Psoas muscle (tissue), 8 donors: ENCODE results near the gene MRPS25. TPM values are rescaled to one million over a fixed set of nuclear protein-coding genes. Genes with fewer than 3 reads are reported as not detected.

Experiments
- ATAC-seq, 4 donors: fragments of 200-7000 bp; cut with Tn5 transposase; one replicate each; pipeline ENCODE4 v1.9.1; 2020; ENCODE audit warnings: moderate library complexity in 3 of 4, mild to moderate bottlenecking in 2 of 4
- DNase-seq, 2 donors: peaks; one replicate each; pipeline ENCODE4 v3.0.0-alpha.2; 2020
- H3K27ac ChIP-seq: fragments of 200-600 bp; one replicate; pipeline ENCODE4 v1.8.0; 2022
- H3K27me3 ChIP-seq, 3 donors: fragments of 200-600 bp in 1 of 3; one replicate each; pipeline versions ENCODE4 v1.6.1 to v1.8.0; 2013 to 2022; ENCODE audit warnings: low read length in 2 of 3, mild to moderate bottlenecking in 2 of 3, moderate library complexity in 1 of 3; ENCODE audit not compliant: insufficient read depth in 3 of 3
- H3K36me3 ChIP-seq, 2 donors: fragments of 200-600 bp in 1 of 2; one replicate each; pipeline versions ENCODE4 v1.6.1 to v1.8.0; 2013 to 2022; ENCODE audit warnings: low read depth in 1 of 2, mild to moderate bottlenecking in 1 of 2, moderate library complexity in 1 of 2; ENCODE audit not compliant: insufficient read depth in 1 of 2
- H3K4me1 ChIP-seq: fragments of 200-600 bp; one replicate; pipeline ENCODE4 v1.8.0; 2022
- H3K4me3 ChIP-seq: fragments of 200-600 bp; one replicate; pipeline ENCODE4 v1.8.0; 2022; ENCODE audit warnings: mild to moderate bottlenecking
- H3K9me3 ChIP-seq: fragments of 200-600 bp; one replicate; pipeline ENCODE4 v1.8.0; 2022
- WGBS, 3 donors: extraction: QIAGEN DNeasy Blood & Tissue Kit; methylation state at CpG; one replicate each; pipeline versions ENCODE4 v1.1.6 to v1.1.7; 2013; 5-methylcytosine and 5-hydroxymethylcytosine counted together
- intact Hi-C, 2 donors: fragments of 100-400 bp; cut with DNase I; formaldehyde crosslinking; loops; one replicate each; pipeline versions ENCODE4 v1.11.0 to v1.14.2; 2022
- polyA plus RNA-seq, 3 donors: library from polyadenylated mRNA; stranded (reverse); fragments of 200-250 nt; gene quantifications; one replicate each; pipeline ENCODE4 v1.2.3, GENCODE V29; 2013
- total RNA-seq, 4 donors: library from RNA; stranded (reverse); fragmentation: NEBNext Ultra II Directional in 2 of 4; extraction: Animal tissue kit (Norgen Biotek cat#: 25700) in 2 of 4; gene quantifications; one replicate each; pipeline versions ENCODE4 v1.2.1 to v1.2.4, GENCODE V29; 2021 to 2023
- TF ChIP-seq, protein P1 (sequence below): fragments of 200-600 bp; IDR thresholded peaks from one replicate; pipeline ENCODE4 v1.8.0; 2022; ENCODE audit warnings: antibody characterized with exemption
- donor health status: healthy with polysubstance abuse.
- donor health status: DM: no; HTN: no; CAD: no; lungs with moderate emphysema.
- donor health status: Bipolar disorder and iron deficiency.
- donor health status: healthy.
- donor health status: DM: yes; HTN: yes; CAD: no.
- donor health status: DM: no; HTN: no; CAD: no.
- donor health status: DM: no; HTN: no; CAD: no.
- donor health status: DM: yes; HTN: yes; CAD: no.

MRPS25 gene
- total and polyA plus RNA-seq, 7 donors, result 60.6 to 145 (median 74.2) TPM

DNA sequence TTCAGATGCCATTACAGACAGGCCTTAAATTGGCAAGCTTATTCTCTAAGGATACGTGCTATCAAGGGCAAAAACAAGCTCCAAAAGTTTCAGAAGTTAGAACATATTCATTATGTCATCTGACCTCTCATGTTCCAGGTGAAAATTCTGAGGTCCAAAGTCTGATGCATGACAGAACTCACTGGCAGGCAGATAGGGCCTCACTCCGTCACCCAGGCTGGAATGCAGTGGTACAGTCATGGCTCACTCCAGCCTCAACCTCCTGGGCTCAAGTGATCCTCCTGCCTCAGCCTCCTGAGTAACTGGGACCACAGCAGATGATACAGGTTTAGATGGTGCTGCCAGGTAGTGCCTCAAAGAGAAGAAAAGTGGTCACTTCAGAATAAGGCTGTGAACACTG lies 15.5 kb downstream of the MRPS25 start:
- peaks cover 30 to 88% of the 10 kb centered on the region in 2 donors for H3K36me3 ChIP-seq
- no peak overlapping the region for H3K4me3 ChIP-seq
- TF ChIP-seq, protein P1, sequence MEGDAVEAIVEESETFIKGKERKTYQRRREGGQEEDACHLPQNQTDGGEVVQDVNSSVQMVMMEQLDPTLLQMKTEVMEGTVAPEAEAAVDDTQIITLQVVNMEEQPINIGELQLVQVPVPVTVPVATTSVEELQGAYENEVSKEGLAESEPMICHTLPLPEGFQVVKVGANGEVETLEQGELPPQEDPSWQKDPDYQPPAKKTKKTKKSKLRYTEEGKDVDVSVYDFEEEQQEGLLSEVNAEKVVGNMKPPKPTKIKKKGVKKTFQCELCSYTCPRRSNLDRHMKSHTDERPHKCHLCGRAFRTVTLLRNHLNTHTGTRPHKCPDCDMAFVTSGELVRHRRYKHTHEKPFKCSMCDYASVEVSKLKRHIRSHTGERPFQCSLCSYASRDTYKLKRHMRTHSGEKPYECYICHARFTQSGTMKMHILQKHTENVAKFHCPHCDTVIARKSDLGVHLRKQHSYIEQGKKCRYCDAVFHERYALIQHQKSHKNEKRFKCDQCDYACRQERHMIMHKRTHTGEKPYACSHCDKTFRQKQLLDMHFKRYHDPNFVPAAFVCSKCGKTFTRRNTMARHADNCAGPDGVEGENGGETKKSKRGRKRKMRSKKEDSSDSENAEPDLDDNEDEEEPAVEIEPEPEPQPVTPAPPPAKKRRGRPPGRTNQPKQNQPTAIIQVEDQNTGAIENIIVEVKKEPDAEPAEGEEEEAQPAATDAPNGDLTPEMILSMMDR, result no peak
- H3K9me3 ChIP-seq, result no peaks in the 10 kb centered on the region
- DNase-seq (no peak), ATAC-seq (no peak)
- H3K27ac ChIP-seq, result no peak overlapping the region
- no peaks in the 10 kb centered on the region for H3K27me3 ChIP-seq
- intact Hi-C loops, result no loop called here
- WGBS, 3 donors, result 69 to 93% (median 71%) methylated on average over 2 of the region's 2 CpGs
- no peaks in the 10 kb centered on the region for H3K4me1 ChIP-seq

DNA sequence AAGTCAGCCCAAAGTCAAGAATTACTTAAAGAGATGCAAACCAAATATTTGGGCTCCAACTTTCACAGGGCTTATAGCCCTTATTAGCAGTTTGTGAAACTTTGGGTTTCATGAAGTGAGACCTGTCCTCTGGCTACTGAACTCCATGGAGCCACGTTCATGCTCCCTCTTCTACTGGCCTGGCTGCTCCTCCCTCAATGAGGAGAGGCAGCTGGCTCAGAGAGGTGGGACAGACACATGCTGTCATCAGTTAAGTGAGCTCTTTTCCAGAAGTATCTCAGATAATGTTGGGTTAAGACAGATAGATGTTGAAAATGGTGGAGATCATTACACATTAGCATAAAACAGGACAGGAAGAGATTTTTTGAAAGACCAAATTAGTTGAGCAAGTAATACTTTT lies 19.4 kb downstream of the MRPS25 start:
- no peak overlapping the region for H3K27ac ChIP-seq
- intact Hi-C loops, result no loop called here
- H3K4me3 ChIP-seq, result no peak overlapping the region
- peaks cover 27 to 99% of the 10 kb centered on the region in 2 donors for H3K36me3 ChIP-seq
- ATAC-seq (no peak), DNase-seq (no peak)
- no peaks in the 10 kb centered on the region for H3K9me3 ChIP-seq
- WGBS, 3 donors, result 58 to 76% (median 58%) methylated on average over 1 of the region's 1 CpG
- no peaks in the 10 kb centered on the region for H3K27me3 ChIP-seq
- H3K4me1 ChIP-seq, result no peaks in the 10 kb centered on the region
- TF ChIP-seq, protein P1, result no peak

DNA sequence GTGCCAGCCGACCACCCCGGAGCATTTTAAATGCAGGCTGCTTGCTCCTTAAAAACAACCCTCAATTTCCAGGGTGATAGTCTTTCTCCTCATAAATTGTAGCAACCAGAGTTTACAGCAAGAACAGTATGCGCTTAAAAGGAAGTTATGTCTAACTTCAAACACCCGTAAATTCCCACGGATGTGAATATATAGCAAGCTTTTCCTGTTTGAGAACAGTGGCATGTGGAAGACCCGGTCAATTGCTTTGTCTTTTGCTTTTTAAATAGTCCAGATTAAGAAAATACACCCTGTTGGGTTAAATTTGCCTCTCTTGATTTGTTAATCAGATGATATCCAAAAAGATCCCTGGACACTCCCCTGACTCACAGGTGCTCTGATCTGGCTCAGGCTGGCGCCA lies 20.8 kb downstream of the MRPS25 start:
- Histone ChIP-seq H3K27ac (no peak overlapping the region), H3K9me3 (no peaks in the 10 kb centered on the region), H3K36me3 (peaks cover 24 to 100% of the 10 kb centered on the region in 2 donors), H3K27me3 (no peaks in the 10 kb centered on the region), H3K4me1 (no peaks in the 10 kb centered on the region), H3K4me3 (no peak overlapping the region)
- DNase-seq (no peak), ATAC-seq (no peak)
- TF ChIP-seq, protein P1, result no peak
- intact Hi-C loops, result no loop called here
- 79 to 83% (median 82%) methylated on average over 7 of the region's 7 CpGs for WGBS, 3 donors

DNA sequence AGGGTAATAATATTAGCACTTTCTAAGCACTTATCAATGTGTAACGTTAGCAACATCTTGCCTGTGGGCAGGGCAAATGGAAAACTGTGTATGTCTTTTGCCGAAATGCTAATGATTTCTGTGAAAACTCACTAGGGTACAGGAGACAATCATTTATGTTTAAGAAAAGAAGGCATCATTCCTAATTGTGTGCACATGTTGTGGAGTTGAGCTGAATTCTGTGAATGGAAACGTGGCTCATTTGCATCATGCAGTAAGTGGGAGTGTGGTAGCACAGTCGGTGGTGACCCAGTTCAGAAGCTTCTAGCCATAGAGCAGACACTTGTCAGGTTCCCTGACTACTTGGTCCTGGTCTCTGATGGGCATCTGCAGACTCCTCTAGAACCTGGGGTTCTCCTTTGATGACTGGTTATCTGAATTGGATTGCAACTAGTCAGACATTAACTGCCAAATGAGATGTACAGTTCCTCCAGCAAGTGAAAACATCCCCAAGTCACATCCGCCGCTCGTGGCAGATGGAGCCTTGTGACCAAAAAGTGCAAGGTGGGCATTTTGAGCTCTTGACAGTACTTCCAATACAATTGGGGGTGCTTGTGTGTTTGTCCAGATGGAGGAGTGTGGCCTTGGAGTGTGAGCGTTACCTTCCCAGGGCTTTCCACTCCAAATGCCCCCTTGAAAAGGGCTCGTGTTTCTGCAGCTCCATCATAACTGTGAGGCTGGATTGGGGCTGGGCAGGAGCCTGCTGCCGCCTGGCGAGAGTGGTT lies 21.5 kb downstream of the MRPS25 start:
- Histone ChIP-seq H3K27me3 (no peaks in the 10 kb centered on the region), H3K9me3 (no peaks in the 10 kb centered on the region), H3K27ac (no peak overlapping the region), H3K4me3 (no peak overlapping the region), H3K36me3 (peaks cover 27 to 100% of the 10 kb centered on the region in 2 donors), H3K4me1 (no peaks in the 10 kb centered on the region)
- intact Hi-C loops, result no loop called here
- WGBS, 3 donors, result 78 to 83% (median 81%) methylated on average over 11 of the region's 11 CpGs
- DNase-seq, result no peak
- TF ChIP-seq, protein P1, result no peak
- ATAC-seq, result no peak

DNA sequence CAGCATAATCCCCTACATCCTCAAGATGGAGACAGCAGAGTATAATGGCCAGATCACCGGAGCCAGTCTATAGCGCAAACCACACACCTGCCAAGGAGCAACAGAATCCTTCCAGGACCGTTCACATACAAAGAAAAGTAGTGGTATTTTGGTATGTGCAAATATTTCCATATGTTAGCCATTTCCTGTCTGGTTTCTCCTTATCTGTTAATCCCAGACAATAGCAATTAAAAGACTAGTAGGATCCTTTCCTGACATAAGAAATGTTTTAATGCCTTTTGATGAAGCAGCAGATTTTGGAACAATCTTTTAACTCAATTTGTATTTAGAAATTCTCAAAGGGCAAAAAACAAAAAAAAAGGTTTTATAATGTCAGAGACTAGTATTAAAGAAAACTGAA lies 22.2 kb downstream of the MRPS25 start:
- H3K4me3 ChIP-seq, result no peak overlapping the region
- H3K4me1 ChIP-seq, result no peaks in the 10 kb centered on the region
- intact Hi-C loops, result no loop called here
- no peaks in the 10 kb centered on the region for H3K9me3 ChIP-seq
- H3K36me3 ChIP-seq, result peaks cover 31 to 100% of the 10 kb centered on the region in 2 donors
- H3K27me3 ChIP-seq, result no peaks in the 10 kb centered on the region
- TF ChIP-seq, protein P1, result no peak
- ATAC-seq, result no peak
- H3K27ac ChIP-seq, result no peak overlapping the region
- 68 to 86% (median 80%) methylated on average over 3 of the region's 3 CpGs for WGBS, 3 donors
- DNase-seq, result no peak
